EH (cell line): ENCODE measurements around the gene NRXN3.

Source experiments
- DNase-seq: peaks from one replicate; pipeline ENCODE4 v3.0.0-alpha.2; 2015; ENCODE audit warnings: low read depth

Gene NRXN3

GRCh38 chr14:79695307-79695706, 1525.1 kb downstream of the NRXN3 start:
- DNase-seq = no peak

- DNase-seq = no peak
These were observed 1528.1 kb downstream of the NRXN3 start for GRCh38 chr14:79698298-79698711.

DNA sequence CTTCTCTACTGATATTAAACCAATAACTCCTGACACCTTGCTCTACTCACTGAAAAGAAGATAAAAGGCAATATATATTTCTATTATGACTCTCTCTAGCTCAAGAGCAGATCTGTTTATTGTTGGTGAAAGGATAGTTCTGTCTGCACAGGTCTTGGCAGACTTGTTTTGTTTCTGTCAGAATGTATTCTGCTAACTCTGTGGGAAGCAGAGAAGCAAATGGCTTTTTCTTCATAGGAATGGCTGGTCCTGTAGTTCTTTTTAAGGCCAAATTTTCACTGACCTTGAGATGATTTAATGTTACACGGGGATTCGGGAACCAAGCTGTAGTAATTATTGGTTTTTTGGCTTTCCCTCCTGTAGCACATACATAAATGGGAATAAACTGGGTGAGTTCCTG, 1529.0 kb downstream of the NRXN3 start:
- no peak for DNase-seq

GRCh38 chr14:79701371-79701770, 1531.2 kb downstream of the NRXN3 start:
- peak; percentile 8 for DNase-seq

GRCh38 chr14:79702197-79702596, 1532.0 kb downstream of the NRXN3 start:
- DNase-seq = peak; percentile 17

- no peak for DNase-seq
These were observed 1533.0 kb downstream of the NRXN3 start for GRCh38 chr14:79703209-79703608.

GRCh38 chr14:79704041-79704807, 1534.1 kb downstream of the NRXN3 start:
- no peak for DNase-seq

DNA sequence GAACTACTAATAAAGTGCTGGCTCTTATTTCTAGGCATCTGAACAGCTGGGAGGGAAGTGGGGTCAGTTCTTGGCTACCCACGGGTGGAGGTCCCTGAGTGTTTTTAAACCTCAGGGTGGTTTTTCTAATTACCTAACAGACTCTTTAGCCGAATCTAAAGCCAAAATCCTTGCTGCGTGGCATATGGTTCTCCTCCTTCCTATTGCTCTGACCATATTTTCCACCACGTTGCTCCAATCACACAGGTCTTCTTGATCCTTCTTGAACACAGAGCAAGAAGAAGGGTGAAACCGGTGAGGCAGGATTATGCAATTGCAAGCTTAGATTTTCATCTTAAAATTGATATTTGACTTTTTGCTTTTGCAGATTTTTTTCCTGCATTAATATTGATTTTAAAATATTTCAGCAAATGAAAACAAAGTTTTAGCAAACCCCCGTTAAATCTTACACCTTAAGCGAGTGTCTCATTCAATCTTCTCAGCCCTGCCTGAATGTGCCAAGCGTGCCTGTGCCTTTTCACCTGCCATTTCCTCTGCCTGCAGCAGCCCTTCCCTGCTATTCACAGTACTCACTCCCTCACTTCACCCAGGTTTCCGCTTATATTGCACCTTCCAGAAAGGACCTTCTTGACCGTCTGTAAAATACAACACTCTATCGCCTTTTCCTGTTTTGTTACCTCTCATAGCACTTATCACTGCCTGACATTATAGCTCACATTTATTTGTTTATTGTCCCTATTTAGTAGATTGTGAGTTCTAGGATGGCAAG, 1535.1 kb downstream of the NRXN3 start:
- no peak for DNase-seq

DNA sequence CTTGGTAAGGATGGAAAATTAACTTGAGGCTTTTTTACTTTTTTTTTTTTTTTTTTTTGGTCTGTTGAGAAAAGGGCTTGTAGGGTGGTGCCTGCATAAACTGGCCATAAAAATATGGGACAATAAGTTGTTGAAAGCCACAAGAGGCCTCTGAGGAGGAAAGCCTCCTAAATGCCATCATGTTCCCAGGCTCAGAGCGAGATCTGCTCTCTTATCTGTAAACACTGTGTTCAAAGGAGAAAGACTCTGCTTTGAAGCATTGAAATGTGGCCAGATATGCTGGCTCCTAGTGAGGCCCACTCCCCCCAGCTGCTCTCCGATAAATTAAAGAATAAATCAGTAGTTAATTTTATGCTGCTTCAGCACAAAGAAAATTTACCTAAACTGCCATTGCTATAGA, 1536.2 kb downstream of the NRXN3 start:
- no peak for DNase-seq

DNA sequence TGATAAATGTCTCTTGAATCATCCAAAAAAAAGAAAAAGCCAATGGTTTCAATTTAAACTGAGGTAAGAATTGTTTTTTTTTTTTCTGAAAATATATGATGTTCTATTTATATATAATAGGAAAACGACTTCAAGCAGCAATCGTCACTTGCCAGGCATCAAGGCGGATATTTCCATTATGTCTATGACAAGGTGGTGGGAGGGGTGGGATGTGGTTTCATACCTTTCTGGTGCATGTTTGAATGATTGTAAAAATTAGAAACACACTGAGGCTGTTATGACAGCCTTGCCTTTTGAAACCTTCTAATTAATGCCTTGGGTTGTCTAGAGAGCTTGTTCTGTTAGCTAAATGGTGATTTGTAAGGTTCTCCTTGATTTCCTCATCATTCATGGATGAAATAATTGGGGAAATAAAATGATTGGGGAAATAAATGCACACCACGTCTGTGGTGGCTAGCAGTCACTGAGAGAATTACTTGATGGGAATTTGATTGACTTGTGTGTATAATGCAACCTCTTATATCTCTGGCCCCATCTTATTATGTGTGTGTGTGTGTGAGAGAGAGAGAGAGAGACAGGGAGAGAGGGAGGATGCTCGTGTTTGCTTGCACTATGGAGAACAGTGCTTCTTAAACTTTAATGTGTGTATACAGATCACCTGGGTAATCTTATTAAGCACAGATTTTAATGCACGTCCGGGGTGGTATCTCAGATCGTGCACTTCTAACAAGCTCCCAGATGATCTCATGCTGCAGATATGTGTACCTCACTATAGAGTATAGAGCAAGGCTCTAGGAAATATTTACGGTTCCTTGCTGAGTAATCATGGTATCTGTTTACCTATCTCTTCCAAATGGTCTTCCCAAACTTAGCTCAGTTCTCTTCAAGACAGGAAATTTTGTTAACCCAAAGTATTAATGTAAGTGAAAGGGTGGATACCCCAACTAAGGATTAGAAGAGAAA, 1538.5 kb downstream of the NRXN3 start:
- peak; percentile 55 for DNase-seq

- no peak for DNase-seq
These were observed 1539.4 kb downstream of the NRXN3 start for GRCh38 chr14:79709573-79709972.

DNA sequence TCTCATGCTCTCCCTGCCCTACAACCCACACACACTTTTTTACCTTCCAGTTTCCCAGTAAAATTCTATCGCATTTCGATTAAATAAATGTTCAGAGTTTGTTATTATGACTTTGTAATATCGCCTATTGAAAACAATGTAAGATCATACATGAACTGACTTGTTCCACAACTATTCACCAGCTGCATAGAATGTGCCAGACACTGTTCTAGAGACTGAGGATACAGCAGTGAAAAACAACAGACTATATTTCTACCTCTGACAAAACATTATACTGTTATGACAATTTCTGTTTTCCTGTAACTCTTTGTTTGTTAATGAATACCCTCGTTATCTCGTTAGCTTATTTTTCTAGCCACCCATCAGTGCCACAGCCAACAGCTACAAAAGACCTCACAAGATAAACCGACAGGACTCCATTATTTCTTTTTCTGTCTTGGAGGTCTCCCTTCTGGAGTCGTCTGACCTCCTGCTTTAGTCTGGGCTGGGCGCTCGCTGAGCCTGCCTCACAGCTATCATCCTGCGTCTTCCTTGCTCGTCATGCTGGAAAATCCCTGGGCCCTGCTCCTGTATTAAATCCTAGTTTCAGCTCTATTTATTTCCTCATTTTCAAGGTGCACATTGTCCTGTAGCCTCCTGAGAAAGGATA, 1542.3 kb downstream of the NRXN3 start:
- DNase-seq = no peak

DNA sequence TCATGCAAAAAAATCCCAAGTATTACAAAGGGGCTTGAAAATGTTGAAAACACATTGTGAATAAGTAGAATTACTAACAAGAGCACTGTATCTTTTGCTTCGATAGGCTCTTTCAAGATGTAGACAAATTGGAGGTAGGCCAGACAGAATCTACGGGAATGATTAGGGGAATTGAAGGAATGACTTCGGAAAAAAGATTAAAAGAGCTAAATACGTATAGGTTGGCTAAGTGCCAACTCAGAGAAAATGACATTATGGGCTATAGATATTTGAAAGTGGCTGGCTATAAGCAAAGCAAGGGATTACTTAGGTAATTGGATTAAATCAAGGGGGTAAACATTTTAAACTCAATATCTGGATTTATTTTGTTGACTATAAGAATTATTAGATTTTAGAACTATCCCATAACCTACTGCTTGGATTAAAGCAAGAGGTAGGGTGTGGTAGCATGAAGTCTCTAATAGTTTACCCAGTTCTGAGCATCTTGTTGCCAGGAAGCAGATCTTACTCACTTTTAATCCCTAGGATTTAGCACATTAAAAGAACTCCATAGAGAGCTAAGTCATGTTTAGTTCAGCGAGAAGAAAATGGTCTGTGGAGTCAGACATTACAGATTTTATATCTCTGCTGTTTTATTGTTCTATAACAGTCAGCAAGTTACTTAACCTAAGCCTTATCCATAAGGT, 1551.4 kb downstream of the NRXN3 start:
- no peak for DNase-seq

- no peak for DNase-seq
These were observed 1555.0 kb downstream of the NRXN3 start for GRCh38 chr14:79724934-79725717.

- DNase-seq = no peak
These were observed 1557.7 kb downstream of the NRXN3 start for GRCh38 chr14:79727900-79728299.

GRCh38 chr14:79728331-79728730, 1558.2 kb downstream of the NRXN3 start:
- no peak for DNase-seq

GRCh38 chr14:79729731-79730130, 1559.6 kb downstream of the NRXN3 start:
- DNase-seq = no peak

- DNase-seq = no peak
These were observed 1560.0 kb downstream of the NRXN3 start for GRCh38 chr14:79730196-79730595.

DNA sequence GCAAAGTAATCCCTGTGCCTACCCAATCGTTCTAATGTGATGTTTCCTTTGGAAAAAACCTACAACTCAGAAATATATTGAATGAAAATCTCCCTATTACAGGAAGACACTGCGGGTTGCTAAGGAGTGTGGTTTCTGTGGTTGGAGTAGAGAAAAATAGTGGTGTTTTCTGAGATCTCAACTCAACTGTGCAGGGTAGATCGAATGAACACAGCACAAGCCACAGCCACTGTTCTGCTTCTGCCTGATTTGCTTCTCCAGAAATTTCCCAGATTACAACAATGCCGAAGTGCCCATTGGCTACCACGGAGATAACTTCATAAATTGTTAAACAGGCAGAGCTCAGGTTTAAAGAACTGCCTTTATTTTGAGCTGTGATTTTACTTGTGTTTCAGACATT, 1560.8 kb downstream of the NRXN3 start:
- DNase-seq = peak; percentile 15

DNA sequence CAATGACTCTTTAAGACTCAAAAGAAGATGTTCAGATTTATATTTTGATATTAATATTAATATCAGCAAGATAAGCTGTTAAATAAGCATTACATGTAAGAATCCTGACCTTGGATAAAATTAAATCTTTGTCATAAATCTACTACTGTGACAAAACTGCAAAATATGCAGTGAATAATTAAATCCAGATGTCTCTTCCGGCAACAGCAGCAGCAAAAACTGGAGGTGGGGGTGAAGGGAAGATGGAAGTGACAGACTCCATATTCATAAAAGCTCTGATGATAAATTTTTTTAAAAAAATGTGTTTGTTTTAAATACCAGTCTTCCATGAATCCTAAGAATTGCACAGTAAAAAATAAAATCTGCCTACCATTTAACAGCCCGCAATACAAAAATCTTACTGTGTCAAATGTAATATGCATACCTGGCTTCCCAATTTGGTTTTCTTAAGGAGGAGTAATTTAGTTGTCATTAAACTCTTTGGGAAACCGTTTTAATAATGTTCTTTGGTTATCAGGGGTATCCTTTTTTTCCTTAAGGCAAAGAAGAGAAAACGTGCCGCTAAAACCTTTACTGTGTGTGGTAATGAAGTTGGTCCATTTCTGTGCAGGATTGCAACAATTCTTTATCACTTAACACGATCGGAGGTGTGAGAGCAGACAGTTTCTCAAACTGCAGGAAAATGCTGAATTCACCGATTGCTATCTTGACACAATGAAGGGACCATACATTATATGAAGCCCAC, 1562.9 kb downstream of the NRXN3 start:
- DNase-seq = peak; percentile 84
